Spleen (tissue), 11 donors: ENCODE measurements around the gene NPSR1. TPM values are rescaled to one million over a fixed set of nuclear protein-coding genes. Genes with fewer than 3 reads are reported as not detected.

ENCODE experiments used
- DNase-seq: peaks from one replicate; pipeline ENCODE4 v3.0.0-alpha.2; 2020
- H3K27ac ChIP-seq, 8 donors: fragments of 200-600 bp; sonication (generic) in 7 of 8; 1 replicate in 4 of 8; 2 replicates in 4 of 8; pipeline versions ENCODE4 v1.5.0 to v1.8.0; 2016 to 2021; ENCODE audit warnings: inconsistent platforms in 4 of 8, mild to moderate bottlenecking in 4 of 8, moderate library complexity in 1 of 8
- H3K27me3 ChIP-seq, 7 donors: fragments of 200-600 bp; sonication (generic) in 6 of 7; replicated peaks in 1 of 7; 1 replicate in 4 of 7; 2 replicates in 3 of 7; pipeline versions ENCODE4 v1.5.0 to v1.8.0; 2016 to 2021; ENCODE audit warnings: inconsistent platforms in 3 of 7, mild to moderate bottlenecking in 1 of 7
- H3K36me3 ChIP-seq, 6 donors: fragments of 200-600 bp; sonication (generic) in 5 of 6; 1 replicate in 4 of 6; 2 replicates in 2 of 6; pipeline versions ENCODE4 v1.5.0 to v1.8.0; 2016 to 2021; ENCODE audit warnings: inconsistent platforms in 2 of 6
- H3K4me1 ChIP-seq, 6 donors: fragments of 200-600 bp; sonication (generic) in 5 of 6; 1 replicate in 3 of 6; 2 replicates in 3 of 6; pipeline versions ENCODE4 v1.5.0 to v1.8.0; 2016 to 2021; ENCODE audit warnings: inconsistent platforms in 3 of 6
- H3K4me3 ChIP-seq, 8 donors: fragments of 200-600 bp; sonication (generic) in 7 of 8; 1 replicate in 4 of 8; 2 replicates in 4 of 8; pipeline versions ENCODE4 v1.5.0 to v1.8.0; 2016 to 2021; ENCODE audit warnings: inconsistent platforms in 4 of 8, mild to moderate bottlenecking in 4 of 8, moderate library complexity in 2 of 8
- H3K9me3 ChIP-seq, 8 donors: fragments of 200-600 bp; sonication (generic) in 7 of 8; 1 replicate in 4 of 8; 2 replicates in 4 of 8; pipeline versions ENCODE4 v1.5.0 to v1.8.0; 2016 to 2021; ENCODE audit warnings: inconsistent platforms in 4 of 8
- CTCF ChIP-seq, 11 experiments: fragments of 200-600 bp in 7 of 11; fragments of 450-650 bp in 4 of 11; sonication (generic) in 4 of 11; IDR thresholded peaks in 8 of 11; conservative IDR thresholded peaks in 3 of 11; 1 replicate in 7 of 11; 2 replicates in 4 of 11; pipeline versions ENCODE4 v1.4.0 to v1.8.0; 2016 to 2021; ENCODE audit warnings: antibody characterized with exemption in 11 of 11, inconsistent platforms in 4 of 11, mild to moderate bottlenecking in 1 of 11
- POLR2A ChIP-seq, 3 donors: fragments of 450-650 bp; IDR thresholded peaks; one replicate each; pipeline ENCODE4 v1.5.1; 2017; ENCODE audit warnings: antibody characterized with exemption in 3 of 3, mild to moderate bottlenecking in 1 of 3
- POLR2AphosphoS5 ChIP-seq, 3 donors: sonication (generic); formaldehyde crosslinking; IDR thresholded peaks; one replicate each; pipeline ENCODE4 v1.5.1; 2017; ENCODE audit warnings: antibody characterized with exemption in 3 of 3
- WGBS, 5 donors: extraction: QIAGEN DNeasy Blood & Tissue Kit in 3 of 5; methylation state at CpG; one replicate each; pipeline versions ENCODE4 v1.1.5 to v1.1.7; 2013 to 2018; 5-methylcytosine and 5-hydroxymethylcytosine counted together
- intact Hi-C: fragments of 100-400 bp; cut with DNase I; formaldehyde crosslinking; loops from one replicate; pipeline ENCODE4 v1.15.0; 2023; ENCODE audit warnings: low total_unique reads
- polyA plus RNA-seq, 3 donors: library from polyadenylated mRNA; stranded (reverse); fragments of 200-250 nt; gene quantifications; one replicate each; pipeline ENCODE4 v1.2.1, GENCODE V29; 2013
- total RNA-seq, 7 donors: library from RNA; depleted of rRNA in 3 of 7; stranded (reverse); fragments of >200 nt in 3 of 7; fragmentation: NEBNext Ultra II Directional in 4 of 7; extraction: Animal tissue kit (Norgen Biotek cat#: 25700) in 4 of 7; gene quantifications; one replicate each; pipeline versions ENCODE4 v1.1.0 to v1.2.1, GENCODE V29; 2016 to 2021
- donor health status: healthy with polysubstance abuse.
- donor health status: DM: no; HTN: no; CAD: no; lungs with moderate emphysema.
- donor health status: DM: no; HTN: no; CAD: no.
- donor health status: Bipolar disorder and iron deficiency.
- donor health status: healthy.
- donor health status: DM: no; HTN: no; CAD: no.
- donor health status: DM: yes; HTN: yes; CAD: no.

NPSR1 gene
- total and polyA plus RNA-seq, 10 donors, result not detected

DNA sequence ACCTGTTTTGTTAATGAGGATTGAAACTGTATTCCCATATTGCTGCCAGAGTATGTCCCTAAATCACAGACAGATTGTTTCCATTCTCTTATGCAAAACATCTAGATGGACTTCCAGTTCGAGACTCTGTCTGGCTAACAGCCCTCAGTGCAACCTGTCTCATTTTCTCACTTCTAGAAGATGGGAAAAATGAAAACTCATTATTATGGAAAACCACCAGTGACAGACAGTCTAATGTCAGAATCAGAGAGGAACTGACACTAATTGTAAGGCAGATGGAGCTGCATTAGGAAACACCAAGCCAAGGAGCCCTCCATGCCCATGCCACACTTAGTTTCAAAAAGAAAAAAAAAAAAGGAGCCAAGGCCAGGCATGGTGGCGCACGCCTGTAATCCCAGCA lies 61.6 kb downstream of the NPSR1 start:
- WGBS, 5 donors, result 88 to 94% (median 91%) methylated on average over 3 of the region's 3 CpGs
- H3K4me3 ChIP-seq, result no peak overlapping the region
- no peak for TF ChIP-seq CTCF (IDR thresholded peaks at IDR 0.05 in 8 of 11, conservative IDR thresholded peaks at IDR 0.05 in 3 of 11)
- TF ChIP-seq POLR2AphosphoS5 (IDR thresholded peaks at IDR 0.05), result no peak
- no peaks in the 10 kb centered on the region for H3K9me3 ChIP-seq
- H3K27ac ChIP-seq, result no peak overlapping the region
- no peaks in the 10 kb centered on the region for H3K36me3 ChIP-seq
- DNase-seq, result no peak
- H3K4me1 ChIP-seq, result peaks cover 4 to 22% (median 6%) of the 10 kb centered on the region in 6 donors
- no peaks in the 10 kb centered on the region for H3K27me3 ChIP-seq
- intact Hi-C loops, result no loop called here

- intact Hi-C loops, result no loop called here
- Histone ChIP-seq H3K4me1 (peaks cover 4 to 22% (median 6%) of the 10 kb centered on the region in 6 donors), H3K27ac (no peak overlapping the region), H3K9me3 (no peaks in the 10 kb centered on the region), H3K27me3 (no peaks in the 10 kb centered on the region), H3K4me3 (no peak overlapping the region), H3K36me3 (no peaks in the 10 kb centered on the region)
- DNase-seq, result no peak
- TF ChIP-seq POLR2AphosphoS5 (IDR thresholded peaks at IDR 0.05), result no peak
- TF ChIP-seq CTCF (IDR thresholded peaks at IDR 0.05 in 8 of 11, conservative IDR thresholded peaks at IDR 0.05 in 3 of 11), result no peak
- no peak for TF ChIP-seq POLR2A (IDR thresholded peaks at IDR 0.05)
Observed at GRCh38 chr7:34720289-34720688, 62.3 kb downstream of the NPSR1 start.

GRCh38 chr7:34723338-34723737 lies 65.3 kb downstream of the NPSR1 start:
- DNase-seq, result no peak
- intact Hi-C loops, result no loop called here

DNA sequence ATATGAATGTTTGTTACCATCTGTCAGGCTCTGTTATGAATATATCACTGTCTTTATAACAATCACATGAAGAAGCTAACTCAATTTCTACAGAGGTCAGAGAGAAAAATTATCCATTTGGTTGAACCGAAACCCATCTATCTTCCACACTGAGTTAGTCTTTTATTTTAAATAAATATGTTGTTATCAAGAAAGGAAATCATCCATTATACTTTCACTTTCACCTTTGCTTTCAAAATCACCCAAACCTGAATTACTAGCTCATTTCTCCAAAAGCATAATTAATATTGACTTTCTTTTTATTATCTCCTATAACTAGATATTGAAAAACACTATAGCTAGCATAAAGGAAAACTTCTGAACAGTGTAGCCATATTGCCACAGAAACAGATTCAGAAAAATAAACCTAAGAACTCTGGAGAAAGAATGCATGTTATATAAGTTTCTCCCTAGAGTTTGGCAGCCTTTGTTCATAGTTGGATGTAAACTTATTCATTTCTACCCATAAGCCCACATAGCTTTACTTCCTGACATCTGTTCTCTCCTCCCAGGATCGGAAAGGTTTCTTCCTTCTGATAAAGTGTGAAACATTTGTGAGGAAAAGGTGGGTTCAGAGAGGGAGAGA lies 66.0 kb downstream of the NPSR1 start:
- Histone ChIP-seq H3K9me3 (no peaks in the 10 kb centered on the region), H3K4me3 (peak overlapping the region in 2 of 8 donors; percentile 15 to 16), H3K27ac (peak overlapping the region in 2 of 8 donors; percentile 22 to 36), H3K27me3 (no peaks in the 10 kb centered on the region), H3K4me1 (peaks cover 0 to 19% (median 4%) of the 10 kb centered on the region in 6 donors), H3K36me3 (no peaks in the 10 kb centered on the region)
- no peak for DNase-seq
- WGBS, 5 donors, result 21 to 60% (median 29%) methylated on average over 2 of the region's 2 CpGs
- intact Hi-C loops, result no loop called here
- no peak for TF ChIP-seq POLR2AphosphoS5 (IDR thresholded peaks at IDR 0.05)
- TF ChIP-seq POLR2A (IDR thresholded peaks at IDR 0.05), result no peak
- no peak for TF ChIP-seq CTCF (IDR thresholded peaks at IDR 0.05 in 8 of 11, conservative IDR thresholded peaks at IDR 0.05 in 3 of 11)

More at GRCh38 chr7:34723338-34723737, 65.3 kb downstream of the NPSR1 start:
- H3K4me1 ChIP-seq, result peaks cover 4 to 22% (median 6%) of the 10 kb centered on the region in 6 donors
- H3K27me3 ChIP-seq, result no peaks in the 10 kb centered on the region
- H3K36me3 ChIP-seq, result no peaks in the 10 kb centered on the region
- no peak overlapping the region for H3K4me3 ChIP-seq
- no peaks in the 10 kb centered on the region for H3K9me3 ChIP-seq
- peak overlapping the region in 1 of 8 donors; percentile 22 for H3K27ac ChIP-seq
- TF ChIP-seq CTCF (IDR thresholded peaks at IDR 0.05 in 8 of 11, conservative IDR thresholded peaks at IDR 0.05 in 3 of 11) (no peak), POLR2A (IDR thresholded peaks at IDR 0.05) (no peak), POLR2AphosphoS5 (IDR thresholded peaks at IDR 0.05) (no peak)
